Kidney epithelial cell (primary cell): Measurements from ENCODE around the gene MPDZ. TPM values are rescaled to one million over a fixed set of nuclear protein-coding genes. Genes with fewer than 3 reads are reported as not detected.

Experiments
- DNase-seq: peaks from one replicate; pipeline ENCODE4 v3.0.0-alpha.2; 2010; ENCODE audit warnings: low read depth
- H3K27me3 ChIP-seq: 2 replicates; pipeline ENCODE4 v1.6.0; 2011; ENCODE audit warnings: low read length; ENCODE audit not compliant: control insufficient read depth, insufficient read depth
- H3K36me3 ChIP-seq: 2 replicates; pipeline ENCODE4 v1.5.1; 2011; ENCODE audit warnings: low read length; ENCODE audit not compliant: control insufficient read depth, insufficient read depth
- H3K4me3 ChIP-seq: 2 replicates; pipeline ENCODE4 v1.5.1; 2011; ENCODE audit warnings: low read depth, mild to moderate bottlenecking, control low read depth, low read length
- CTCF ChIP-seq: IDR thresholded peaks from 2 replicates; pipeline ENCODE4 v1.5.1; 2011; ENCODE audit warnings: mild to moderate bottlenecking, moderate library complexity, low read length, control low read depth, inconsistent platforms; ENCODE audit not compliant: insufficient read depth, poor library complexity, severe bottlenecking
- total RNA-seq: library from RNA; depleted of rRNA; stranded (reverse); fragments of >200 nt; gene quantifications from 2 replicates; pipeline ENCODE4 v1.2.3, GENCODE V29; 2015

Gene MPDZ
- total RNA-seq, 1 donor from 2014 or later: 17.3 TPM

DNA sequence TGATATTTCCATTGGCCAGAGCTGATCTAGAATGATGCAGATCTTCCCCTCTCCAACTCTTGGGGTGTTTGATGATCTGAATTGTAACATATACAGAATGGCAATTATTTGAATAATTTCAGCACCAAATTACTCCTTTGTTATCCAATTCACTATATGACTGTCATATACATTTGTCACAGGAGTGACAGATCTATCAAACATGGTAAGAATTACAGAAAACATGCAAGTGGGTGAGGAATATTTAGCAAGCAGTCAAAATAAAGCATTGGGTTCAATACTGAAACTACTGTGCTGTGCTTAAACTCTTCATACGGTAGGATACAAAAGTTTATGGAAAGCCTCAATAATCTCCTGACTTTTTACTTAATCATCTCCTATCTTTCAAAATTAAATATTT, 8.8 kb downstream of the MPDZ start:
- no peak overlapping the region for H3K4me3 ChIP-seq
- H3K27me3 ChIP-seq: no peaks in the 10 kb centered on the region
- no peak for DNase-seq
- TF ChIP-seq CTCF: no peak
- no peaks in the 10 kb centered on the region for H3K36me3 ChIP-seq

GRCh38 chr9:13269589-13270452, 9.7 kb downstream of the MPDZ start:
- Histone ChIP-seq H3K4me3 (no peak overlapping the region), H3K36me3 (no peaks in the 10 kb centered on the region), H3K27me3 (no peaks in the 10 kb centered on the region)
- DNase-seq: no peak
- TF ChIP-seq CTCF: no peak

GRCh38 chr9:13268469-13268868, 11.0 kb downstream of the MPDZ start:
- Histone ChIP-seq H3K36me3 (no peaks in the 10 kb centered on the region), H3K4me3 (no peak overlapping the region), H3K27me3 (no peaks in the 10 kb centered on the region)
- no peak for DNase-seq
- TF ChIP-seq CTCF: no peak

GRCh38 chr9:13267743-13268142, 11.7 kb downstream of the MPDZ start:
- no peak overlapping the region for H3K4me3 ChIP-seq
- peak; percentile 69 for DNase-seq
- TF ChIP-seq CTCF: no peak
- no peaks in the 10 kb centered on the region for H3K27me3 ChIP-seq
- no peaks in the 10 kb centered on the region for H3K36me3 ChIP-seq

DNA sequence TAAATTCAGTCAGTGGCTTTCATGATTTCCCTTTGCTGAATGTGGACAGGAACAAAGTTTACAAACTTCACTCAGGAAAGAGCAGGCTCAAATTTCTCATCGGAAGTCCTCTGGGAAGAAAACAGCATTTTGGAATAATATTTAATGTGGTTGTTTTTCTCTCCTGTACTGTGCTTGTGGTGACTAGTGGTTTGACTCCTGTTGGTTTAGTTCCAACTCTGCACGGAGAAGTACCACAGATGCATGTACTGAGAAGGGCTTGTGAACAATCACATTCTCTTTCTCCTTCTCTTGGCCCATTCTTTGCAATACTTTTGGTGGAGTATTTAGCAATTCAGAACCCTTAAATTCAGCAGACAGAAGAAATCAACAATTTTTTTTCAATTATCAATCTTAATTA, 13.3 kb downstream of the MPDZ start:
- no peaks in the 10 kb centered on the region for H3K36me3 ChIP-seq
- no peak for DNase-seq
- no peaks in the 10 kb centered on the region for H3K27me3 ChIP-seq
- no peak for TF ChIP-seq CTCF
- no peak overlapping the region for H3K4me3 ChIP-seq

- no peak for DNase-seq
- no peak for TF ChIP-seq CTCF
- Histone ChIP-seq H3K36me3 (no peaks in the 10 kb centered on the region), H3K4me3 (no peak overlapping the region), H3K27me3 (no peaks in the 10 kb centered on the region)
These were observed 14.7 kb downstream of the MPDZ start for GRCh38 chr9:13264788-13265187.
